Testis (tissue), 2 donors: ENCODE results near the gene KCTD16.

Experiments
- CTCF ChIP-seq, 3 experiments: fragments of 450-650 bp in 2 of 3; fragments of 200-600 bp in 1 of 3; sonication (generic) in 1 of 3; IDR thresholded peaks; one replicate each; pipeline ENCODE4 v1.5.1; 2016 to 2019; ENCODE audit warnings: antibody characterized with exemption in 3 of 3, mild to moderate bottlenecking in 2 of 3, moderate library complexity in 1 of 3
- POLR2A ChIP-seq: fragments of 450-650 bp; IDR thresholded peaks from one replicate; pipeline ENCODE4 v1.6.1; 2017; ENCODE audit warnings: antibody characterized with exemption, mild to moderate bottlenecking, moderate library complexity

DNA sequence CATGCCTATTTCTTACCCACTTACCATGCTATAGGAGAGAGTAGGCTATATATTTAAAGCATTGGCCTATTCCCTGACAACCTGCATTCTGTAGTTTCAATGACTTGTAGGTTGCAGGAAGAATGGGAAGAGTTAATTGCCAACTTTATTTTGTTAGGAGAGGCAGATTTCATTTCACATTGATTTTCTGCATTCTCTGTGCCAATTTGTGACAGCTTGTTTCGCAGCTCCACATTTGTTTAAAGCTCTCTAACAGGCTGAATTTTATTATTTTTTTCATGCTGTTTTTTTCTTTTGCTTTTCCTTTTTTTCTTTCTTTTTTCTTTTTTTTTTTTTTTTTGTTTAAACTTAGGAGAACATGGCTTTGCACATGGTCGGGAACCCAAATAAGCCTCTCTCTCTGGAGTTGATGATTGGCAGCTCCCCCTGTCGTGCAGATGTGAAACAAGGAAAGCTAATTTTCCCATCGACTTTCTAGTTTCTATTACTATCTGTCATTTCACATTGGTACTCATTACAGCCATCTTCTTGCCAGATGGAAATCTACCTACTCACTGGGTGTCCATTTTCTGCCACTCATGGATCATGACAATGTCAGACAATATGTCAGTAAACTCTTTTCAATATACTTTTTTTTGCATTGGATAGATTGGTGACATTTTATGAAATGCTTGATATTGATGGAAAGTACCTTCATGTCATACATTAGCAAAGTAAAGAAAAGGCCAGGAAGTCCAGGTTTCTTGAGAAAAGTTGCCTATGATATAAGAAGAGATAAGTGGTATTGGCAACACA, 223.2 kb downstream of the KCTD16 start:
- TF ChIP-seq CTCF (IDR thresholded peaks at IDR 0.05): no peak
- TF ChIP-seq POLR2A: no peak
